GM12892 (cell line): ENCODE measurements around the gene LIME1.

ENCODE experiments used
- POLR2A ChIP-seq: IDR thresholded peaks from 2 replicates; pipeline ENCODE4 v1.6.1; 2011; ENCODE audit warnings: low read depth, low read length, control low read depth
- TAF1 ChIP-seq: IDR thresholded peaks from 2 replicates; pipeline ENCODE4 v1.6.1; 2011; ENCODE audit warnings: low read depth, mild to moderate bottlenecking, control low read depth, low read length, borderline replicate concordance

DNA sequence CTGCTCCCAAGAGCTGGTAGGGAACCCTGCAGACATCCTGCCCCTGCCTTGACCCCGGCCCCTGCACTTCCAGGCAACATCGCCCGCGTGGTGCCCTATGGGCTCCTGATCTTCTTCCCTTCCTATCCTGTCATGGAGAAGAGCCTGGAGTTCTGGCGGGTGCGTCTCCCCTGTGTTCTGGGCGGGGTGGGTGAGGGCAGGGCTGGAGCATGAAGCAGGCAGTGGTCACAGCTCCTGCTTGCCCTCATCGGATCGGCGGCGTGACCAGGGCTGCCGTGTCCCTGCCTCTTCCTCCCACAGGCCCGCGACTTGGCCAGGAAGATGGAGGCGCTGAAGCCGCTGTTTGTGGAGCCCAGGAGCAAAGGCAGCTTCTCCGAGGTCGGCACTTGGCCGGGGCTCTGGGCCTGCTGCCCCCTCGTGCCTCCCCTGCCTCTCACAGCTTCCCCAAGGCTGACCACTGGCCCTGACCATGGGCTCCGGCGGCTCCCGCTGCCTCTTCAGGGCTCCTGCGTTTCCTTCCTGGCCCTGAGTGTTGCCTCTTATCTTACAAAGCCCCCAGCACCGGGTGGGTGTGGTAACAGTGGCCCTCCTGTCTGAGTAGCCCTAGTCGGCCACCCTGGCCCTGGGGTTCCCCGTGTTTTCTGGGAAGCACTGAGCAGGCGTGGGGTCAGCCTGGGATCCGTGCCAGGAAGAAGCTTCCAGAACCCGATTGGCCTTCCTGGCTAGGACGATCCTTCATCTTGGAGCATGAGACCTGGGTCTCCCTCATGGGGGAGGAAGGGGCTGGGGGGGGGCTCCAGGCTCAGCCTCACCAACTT, 48.0 kb upstream of the LIME1 start:
- TF ChIP-seq POLR2A (no peak), TAF1 (no peak)
